IPS-15b (cell line): ENCODE data around the gene CELF2.

ENCODE experiments used
- H3K27me3 ChIP-seq: one replicate; pipeline ENCODE4 v1.6.1; 2013; ENCODE audit warnings: low read length; ENCODE audit not compliant: control insufficient read depth, insufficient read depth
- H3K36me3 ChIP-seq: one replicate; pipeline ENCODE4 v1.6.1; 2013; ENCODE audit warnings: low read length; ENCODE audit not compliant: control insufficient read depth, insufficient read depth
- H3K4me1 ChIP-seq: one replicate; pipeline ENCODE4 v1.6.1; 2013; ENCODE audit warnings: mild to moderate bottlenecking, low read length; ENCODE audit not compliant: control insufficient read depth, insufficient read depth
- H3K4me3 ChIP-seq: one replicate; pipeline ENCODE4 v1.5.1; 2013; ENCODE audit warnings: low read depth, low read length
- H3K9ac ChIP-seq: one replicate; pipeline ENCODE4 v1.6.1; 2013; ENCODE audit warnings: low read depth, mild to moderate bottlenecking, low read length
- H3K9me3 ChIP-seq: one replicate; pipeline ENCODE4 v1.6.1; 2013; ENCODE audit warnings: mild to moderate bottlenecking, low read length; ENCODE audit not compliant: control insufficient read depth, insufficient read depth

CELF2 gene

GRCh38 chr10:11035301-11035991 is 17.8 kb downstream of the CELF2 start:
- Histone ChIP-seq H3K4me3 (no peak overlapping the region), H3K9me3 (no peaks in the 10 kb centered on the region), H3K36me3 (no peaks in the 10 kb centered on the region), H3K4me1 (peaks cover 17% of the 10 kb centered on the region), H3K9ac (no peak overlapping the region), H3K27me3 (no peaks in the 10 kb centered on the region)

- peaks cover 17% of the 10 kb centered on the region for H3K4me1 ChIP-seq
- H3K27me3 ChIP-seq: no peaks in the 10 kb centered on the region
- no peaks in the 10 kb centered on the region for H3K9me3 ChIP-seq
- no peak overlapping the region for H3K4me3 ChIP-seq
- H3K9ac ChIP-seq: no peak overlapping the region
- H3K36me3 ChIP-seq: no peaks in the 10 kb centered on the region
Measured at GRCh38 chr10:11036424-11037011, 18.8 kb downstream of the CELF2 start.

- Histone ChIP-seq H3K4me1 (peaks cover 17% of the 10 kb centered on the region), H3K27me3 (no peaks in the 10 kb centered on the region), H3K9ac (no peak overlapping the region), H3K4me3 (no peak overlapping the region), H3K9me3 (no peaks in the 10 kb centered on the region), H3K36me3 (no peaks in the 10 kb centered on the region)
Measured at GRCh38 chr10:11037991-11038390, 20.3 kb downstream of the CELF2 start.

- Histone ChIP-seq H3K36me3 (no peaks in the 10 kb centered on the region), H3K27me3 (no peaks in the 10 kb centered on the region), H3K4me3 (no peak overlapping the region), H3K9ac (no peak overlapping the region), H3K9me3 (no peaks in the 10 kb centered on the region), H3K4me1 (no peaks in the 10 kb centered on the region)
Measured at GRCh38 chr10:11042357-11042756, 24.7 kb downstream of the CELF2 start.

GRCh38 chr10:11043039-11043438 is 25.4 kb downstream of the CELF2 start:
- Histone ChIP-seq H3K27me3 (no peaks in the 10 kb centered on the region), H3K36me3 (no peaks in the 10 kb centered on the region), H3K9me3 (no peaks in the 10 kb centered on the region), H3K4me3 (no peak overlapping the region), H3K4me1 (no peaks in the 10 kb centered on the region), H3K9ac (no peak overlapping the region)

GRCh38 chr10:11043446-11044127 is 25.9 kb downstream of the CELF2 start:
- H3K4me3 ChIP-seq: no peak overlapping the region
- H3K9ac ChIP-seq: no peak overlapping the region
- no peaks in the 10 kb centered on the region for H3K4me1 ChIP-seq
- H3K9me3 ChIP-seq: no peaks in the 10 kb centered on the region
- H3K36me3 ChIP-seq: no peaks in the 10 kb centered on the region
- no peaks in the 10 kb centered on the region for H3K27me3 ChIP-seq

- no peaks in the 10 kb centered on the region for H3K27me3 ChIP-seq
Measured at GRCh38 chr10:11045487-11045886, 27.8 kb downstream of the CELF2 start.

GRCh38 chr10:11045995-11046775 is 28.5 kb downstream of the CELF2 start:
- H3K4me3 ChIP-seq: no peak overlapping the region
- H3K9ac ChIP-seq: no peak overlapping the region
- no peaks in the 10 kb centered on the region for H3K27me3 ChIP-seq
- H3K4me1 ChIP-seq: no peaks in the 10 kb centered on the region
- no peaks in the 10 kb centered on the region for H3K36me3 ChIP-seq
- H3K9me3 ChIP-seq: no peaks in the 10 kb centered on the region

More at GRCh38 chr10:11045487-11045886, 27.8 kb downstream of the CELF2 start:
- H3K9me3 ChIP-seq: no peaks in the 10 kb centered on the region
- no peak overlapping the region for H3K9ac ChIP-seq
- no peaks in the 10 kb centered on the region for H3K36me3 ChIP-seq
- H3K4me1 ChIP-seq: no peaks in the 10 kb centered on the region
- H3K4me3 ChIP-seq: no peak overlapping the region

- no peaks in the 10 kb centered on the region for H3K4me1 ChIP-seq
- no peaks in the 10 kb centered on the region for H3K9me3 ChIP-seq
- H3K36me3 ChIP-seq: no peaks in the 10 kb centered on the region
- H3K9ac ChIP-seq: no peak overlapping the region
- H3K4me3 ChIP-seq: no peak overlapping the region
- no peaks in the 10 kb centered on the region for H3K27me3 ChIP-seq
Measured at GRCh38 chr10:11046776-11047160, 29.1 kb downstream of the CELF2 start.

- Histone ChIP-seq H3K4me3 (no peak overlapping the region), H3K4me1 (no peaks in the 10 kb centered on the region), H3K36me3 (no peaks in the 10 kb centered on the region), H3K9me3 (no peaks in the 10 kb centered on the region), H3K9ac (no peak overlapping the region), H3K27me3 (no peaks in the 10 kb centered on the region)
Measured at GRCh38 chr10:11048707-11049278, 31.1 kb downstream of the CELF2 start.

- Histone ChIP-seq H3K9ac (no peak overlapping the region), H3K4me3 (no peak overlapping the region), H3K9me3 (no peaks in the 10 kb centered on the region), H3K36me3 (no peaks in the 10 kb centered on the region), H3K27me3 (no peaks in the 10 kb centered on the region), H3K4me1 (no peaks in the 10 kb centered on the region)
Measured at GRCh38 chr10:11049806-11050205, 32.1 kb downstream of the CELF2 start.
